ENCODE results near the gene MTMR2.

GRCh38 chr11:95791709-95792033, 132.2 kb downstream of the MTMR2 start:
- TF ChIP-seq POLR2A (IDR thresholded peaks at IDR 0.05; ENCODE audit: low read depth, low read length) (no peak), JUN (IDR thresholded peaks at IDR 0.05; ENCODE audit: borderline replicate concordance, insufficient read depth, insufficient read length, low read depth) (no peak), CTCF (IDR thresholded peaks at IDR 0.05; ENCODE audit: extremely low read depth in 1 of 2, insufficient read depth in 1 of 2, low read depth in 1 of 2, low read length in 2 of 2) (no peak)

Data from endothelial cell of umbilical vein (primary cell).